HG03558 (cell line): ENCODE measurements around the gene CCDC142.

Experiments used
- ATAC-seq: cut with Tn5 transposase; IDR thresholded peaks from one replicate; pipeline ENCODE4 v1.9.1; 2021; ENCODE audit warnings: moderate number of reproducible peaks; ENCODE audit not compliant: unreplicated experiment; ENCODE audit errors: extremely low read depth

Gene CCDC142

DNA sequence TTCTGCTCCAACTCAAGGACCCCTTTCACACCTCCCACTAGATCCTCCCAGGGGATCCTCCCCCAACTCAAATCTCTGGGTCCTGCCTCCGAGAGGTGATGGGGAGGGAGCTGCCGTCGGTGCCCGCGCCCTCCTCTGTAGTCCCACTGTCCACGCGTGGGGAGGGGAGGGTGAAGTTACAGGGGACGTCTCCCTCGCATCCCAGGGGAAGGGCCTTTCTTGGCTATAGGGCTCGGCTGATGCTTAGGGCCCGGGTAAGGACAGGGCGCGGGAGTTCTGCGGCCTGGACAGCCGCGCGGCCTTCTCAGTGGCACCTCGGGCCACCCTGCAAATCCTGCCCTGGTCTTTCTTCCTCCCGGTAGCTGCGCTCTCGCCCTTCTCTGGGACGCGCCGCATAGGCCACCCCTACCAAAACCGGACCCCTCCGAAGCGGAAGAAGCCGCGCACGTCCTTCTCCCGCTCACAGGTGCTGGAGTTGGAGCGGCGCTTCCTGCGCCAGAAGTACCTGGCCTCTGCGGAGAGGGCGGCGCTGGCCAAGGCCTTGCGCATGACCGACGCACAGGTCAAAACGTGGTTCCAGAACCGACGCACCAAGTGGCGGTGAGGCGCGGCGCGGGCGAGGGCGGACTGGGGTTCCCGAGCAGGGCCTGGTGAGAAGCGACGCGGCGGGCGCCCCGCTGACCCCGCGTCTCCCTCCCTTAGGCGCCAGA, 32.6 kb upstream of the CCDC142 start:
- no peak for ATAC-seq

DNA sequence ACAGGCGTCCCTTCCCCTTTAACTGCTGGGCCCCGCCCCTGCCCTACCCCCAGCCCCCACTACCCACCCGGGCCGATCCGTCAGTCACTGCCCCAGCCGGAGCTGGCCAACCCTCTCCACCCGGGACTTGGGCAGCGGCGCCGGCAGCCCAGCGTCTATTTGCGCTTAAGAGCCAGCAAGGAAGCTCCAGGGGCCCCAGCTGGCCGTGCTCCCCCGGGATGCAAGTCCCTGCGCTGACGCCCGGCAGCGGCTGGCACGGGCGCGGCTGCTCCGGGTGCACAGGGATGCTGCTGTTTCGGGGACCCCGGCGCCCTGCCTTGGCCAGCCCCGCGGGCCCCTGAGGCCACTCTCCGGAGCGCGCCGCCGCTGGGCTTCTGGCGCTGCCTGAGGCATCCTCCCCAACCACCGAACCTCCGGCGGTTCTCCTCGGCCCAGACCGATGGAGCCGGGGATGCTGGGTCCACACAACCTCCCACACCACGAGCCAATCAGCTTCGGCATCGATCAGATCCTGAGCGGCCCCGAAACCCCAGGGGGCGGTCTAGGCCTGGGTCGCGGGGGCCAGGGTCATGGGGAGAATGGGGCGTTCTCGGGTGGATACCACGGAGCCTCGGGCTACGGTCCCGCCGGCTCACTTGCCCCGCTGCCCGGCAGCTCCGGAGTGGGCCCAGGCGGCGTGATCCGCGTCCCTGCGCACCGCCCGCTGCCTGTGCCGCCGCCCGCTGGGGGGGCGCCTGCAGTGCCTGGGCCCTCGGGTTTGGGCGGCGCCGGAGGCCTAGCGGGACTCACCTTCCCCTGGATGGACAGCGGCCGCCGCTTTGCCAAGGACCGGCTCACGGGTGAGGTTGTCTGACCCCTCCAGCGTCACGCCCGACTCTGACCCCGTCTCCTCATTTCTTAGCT, 31.8 kb upstream of the CCDC142 start, which contains the start of gene TLX2:
TSS of gene TLX2 (plus strand) at position 83 of the 903 bp plus-strand sequence. CDS start at position 440, 357 bp downstream.
- no peak for ATAC-seq

DNA sequence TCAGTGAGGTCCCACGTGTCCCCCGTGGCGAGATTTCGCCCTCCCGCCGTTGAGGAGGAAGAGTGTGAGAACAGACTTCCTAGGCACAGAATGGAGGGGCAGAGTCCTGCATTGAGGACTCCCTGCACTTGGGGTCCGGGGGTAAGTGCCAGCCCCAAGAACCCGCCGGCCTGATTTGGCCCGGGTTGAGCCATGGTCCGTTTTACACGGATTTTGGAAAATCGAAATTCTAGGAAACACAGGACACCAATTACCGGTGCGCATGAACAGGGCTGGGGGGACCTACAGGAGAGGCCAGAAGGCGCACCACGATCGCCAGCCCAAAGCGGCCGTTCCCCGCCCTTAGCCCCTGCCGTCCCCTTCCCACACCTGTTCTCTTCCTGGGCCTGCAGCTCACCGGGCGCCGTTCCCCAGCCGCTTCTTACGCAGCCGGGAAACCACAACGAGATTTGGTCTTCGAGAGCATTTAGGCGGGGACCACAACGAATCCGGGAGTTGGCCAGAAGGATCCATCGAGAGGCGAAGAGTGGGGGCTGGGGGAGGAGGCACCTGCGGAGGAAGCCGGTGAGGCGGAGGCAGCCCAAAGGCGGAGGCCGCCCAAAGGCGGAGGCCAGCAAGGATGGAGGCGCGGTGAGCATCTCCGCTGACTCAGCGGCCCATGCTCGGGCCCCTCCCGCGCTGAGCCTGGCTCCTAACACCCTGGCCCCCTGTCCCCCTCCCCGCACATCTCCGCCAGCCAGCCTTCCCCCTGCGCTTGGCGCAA, 31.0 kb upstream of the CCDC142 start:
- no peak for ATAC-seq

DNA sequence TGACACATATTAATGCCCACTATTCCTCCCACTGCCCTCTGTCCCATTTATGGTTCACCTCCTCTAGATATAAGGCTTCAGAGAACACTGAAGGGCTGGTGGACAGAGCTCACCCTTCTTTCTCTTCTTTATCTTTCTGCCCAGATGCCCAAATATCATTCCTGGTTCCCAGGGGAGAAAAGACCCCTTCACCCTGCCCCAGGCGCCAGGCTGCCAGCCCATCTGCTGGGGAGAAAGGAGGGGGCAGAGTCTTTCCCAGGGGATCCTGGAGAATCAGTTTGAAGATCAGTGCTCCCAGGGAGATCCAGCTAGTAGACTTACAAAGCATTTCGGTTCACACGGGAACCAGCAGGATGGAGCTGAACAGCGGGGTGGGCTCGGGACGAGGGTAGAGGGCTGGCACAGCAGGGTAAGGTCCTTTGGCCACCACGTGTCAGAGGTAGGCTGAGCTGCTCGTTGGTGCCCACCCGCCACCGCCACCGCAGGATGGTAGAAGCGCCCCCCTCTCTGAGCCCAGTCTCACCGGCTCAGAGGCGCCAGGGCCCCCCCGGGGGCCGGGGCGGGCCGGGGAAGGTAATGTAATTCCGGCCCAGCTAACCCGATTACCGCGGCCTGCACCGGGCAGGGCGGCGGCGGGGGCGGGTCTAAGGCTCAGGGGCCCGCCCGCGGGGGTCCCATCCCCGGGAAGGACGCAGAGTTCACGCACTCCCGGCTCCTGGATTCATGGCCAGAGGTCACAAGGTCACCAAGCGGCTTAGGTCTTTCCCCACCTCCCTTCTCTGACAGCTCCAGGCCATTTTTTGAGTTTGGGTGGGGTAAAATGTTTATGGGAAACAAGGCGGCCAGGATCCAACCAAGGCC, 30.2 kb upstream of the CCDC142 start:
- ATAC-seq: no peak

DNA sequence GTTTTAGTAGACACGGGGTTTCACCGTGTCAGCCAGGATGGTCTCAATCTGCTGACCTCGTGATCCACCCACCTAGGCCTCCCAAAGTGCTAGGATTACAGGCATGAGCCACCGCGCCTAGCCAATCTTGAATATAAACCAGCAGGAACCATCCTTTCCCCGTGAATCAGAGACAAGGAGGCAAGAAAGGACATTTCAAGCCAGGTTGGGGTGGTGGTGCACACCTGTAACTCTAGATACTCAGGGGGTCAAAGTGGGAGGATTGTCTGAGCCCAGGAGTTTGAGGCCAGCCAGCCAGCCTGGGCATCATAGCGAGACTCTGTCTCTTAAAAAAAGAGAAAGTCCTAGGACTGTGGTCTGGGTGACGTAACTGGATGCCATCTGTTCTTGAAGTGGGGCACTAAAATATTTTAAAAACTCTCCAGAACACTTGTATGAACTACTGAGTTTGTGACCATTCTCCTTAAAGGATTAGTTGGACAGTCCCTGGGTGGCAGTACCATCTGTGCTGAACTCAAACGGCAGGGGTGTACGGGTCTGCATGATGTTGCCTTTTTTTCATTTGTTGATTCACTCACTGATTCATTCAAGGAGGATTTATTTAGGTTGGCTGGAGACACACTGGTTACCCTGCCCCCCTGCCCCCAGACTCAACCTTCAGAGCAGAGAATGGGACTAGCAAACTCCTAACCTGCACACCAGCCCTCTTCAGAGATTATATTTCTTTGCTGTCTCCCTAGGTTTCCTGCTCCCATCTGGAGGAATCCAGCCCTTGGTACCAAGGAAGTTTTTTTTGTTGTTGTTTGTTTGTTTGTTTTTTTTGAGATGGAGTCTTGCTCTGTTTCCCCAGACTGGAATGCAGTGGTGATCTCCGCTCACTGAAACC, 28.5 kb upstream of the CCDC142 start:
- ATAC-seq: no peak

DNA sequence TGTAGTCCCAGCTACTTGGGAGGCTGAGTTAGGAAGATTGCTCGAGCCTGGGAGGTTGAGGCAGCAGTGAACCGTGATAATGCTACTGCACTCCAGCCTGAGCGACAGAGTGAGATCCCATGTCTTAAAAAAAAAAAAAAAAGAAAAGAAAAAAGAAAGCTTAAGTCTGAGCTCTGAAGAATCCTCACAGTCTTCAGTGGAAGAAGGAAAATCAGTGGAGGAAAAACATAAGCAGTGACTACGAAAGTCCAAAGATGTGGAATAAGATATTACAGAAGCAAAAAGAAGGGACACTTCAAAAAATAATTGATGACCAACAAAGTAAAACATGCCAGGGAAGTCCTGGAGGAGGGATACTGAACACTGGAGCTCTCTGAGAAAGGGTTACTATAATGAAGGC, 27.5 kb upstream of the CCDC142 start:
- no peak for ATAC-seq

DNA sequence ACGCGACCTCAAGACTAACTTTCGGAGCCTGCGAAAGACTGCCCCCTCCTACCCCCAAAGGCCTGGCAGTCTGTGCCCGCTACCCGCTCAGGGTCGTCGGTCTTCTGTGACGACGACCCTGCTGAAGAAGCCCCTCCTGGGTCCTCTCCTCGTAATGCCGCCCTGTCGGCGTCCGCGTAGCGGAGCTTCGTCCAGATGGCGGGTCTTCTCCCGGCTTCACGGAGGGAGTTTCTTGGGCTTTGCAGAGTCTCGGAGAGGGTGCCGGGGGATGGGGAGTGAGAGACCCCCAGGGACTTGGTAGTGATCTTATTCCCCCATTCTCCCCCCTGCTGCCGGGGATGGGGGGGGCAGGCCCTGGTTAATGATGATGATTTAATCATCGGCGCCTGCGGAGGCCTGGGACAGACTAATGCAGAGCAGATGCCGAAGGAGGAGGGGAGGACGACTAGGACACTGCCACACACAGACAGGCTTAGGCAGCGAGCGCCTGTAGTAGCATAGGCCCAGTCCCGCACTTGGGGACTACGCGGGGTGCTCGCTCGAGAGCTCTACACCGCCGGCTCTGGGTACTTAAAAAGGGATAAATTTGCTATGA, 25.2 kb upstream of the CCDC142 start:
- ATAC-seq: no peak

DNA sequence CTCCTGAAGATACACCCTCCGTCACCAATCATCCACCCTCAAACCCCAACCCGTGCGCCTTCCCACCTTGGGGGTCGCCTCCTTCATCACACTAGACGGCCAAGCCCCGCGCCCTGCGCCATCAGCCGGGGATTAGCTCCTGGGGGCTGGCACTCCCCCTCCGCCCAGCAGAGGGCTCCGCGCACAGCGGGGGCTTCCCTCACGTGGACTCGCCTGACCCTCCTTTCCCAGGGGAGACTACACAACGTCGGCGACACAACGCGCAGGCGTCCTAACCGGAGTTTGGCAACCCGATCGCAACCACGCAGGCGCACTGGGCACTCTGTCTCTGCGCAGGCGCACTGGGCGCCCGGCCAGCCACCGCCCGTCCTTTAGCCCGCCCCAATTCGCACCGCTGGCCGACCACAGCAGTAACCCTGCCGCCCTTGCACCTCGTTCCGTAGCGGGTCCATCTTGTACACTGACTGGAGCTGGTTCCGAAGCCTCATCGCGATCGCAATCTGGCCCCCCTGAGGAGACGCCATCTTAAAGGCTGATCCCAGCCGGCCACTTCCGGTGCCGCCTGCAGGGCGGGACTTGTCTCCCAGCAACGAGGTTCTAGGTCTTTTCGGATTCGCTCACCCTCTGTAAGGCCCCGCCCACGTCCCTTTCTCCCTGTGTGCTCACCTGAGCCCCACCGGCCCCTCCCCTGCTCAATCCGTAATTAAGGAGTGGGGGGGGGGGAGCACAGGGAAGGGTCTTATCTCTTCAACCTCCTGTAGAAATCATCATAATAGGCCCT, 24.5 kb upstream of the CCDC142 start, which contains the start of gene PCGF1:
TSS of gene PCGF1 (minus strand) at position 551 of the 781 bp plus-strand sequence. CDS start at position 524, 27 bp downstream.
- peak; percentile 90 for ATAC-seq

DNA sequence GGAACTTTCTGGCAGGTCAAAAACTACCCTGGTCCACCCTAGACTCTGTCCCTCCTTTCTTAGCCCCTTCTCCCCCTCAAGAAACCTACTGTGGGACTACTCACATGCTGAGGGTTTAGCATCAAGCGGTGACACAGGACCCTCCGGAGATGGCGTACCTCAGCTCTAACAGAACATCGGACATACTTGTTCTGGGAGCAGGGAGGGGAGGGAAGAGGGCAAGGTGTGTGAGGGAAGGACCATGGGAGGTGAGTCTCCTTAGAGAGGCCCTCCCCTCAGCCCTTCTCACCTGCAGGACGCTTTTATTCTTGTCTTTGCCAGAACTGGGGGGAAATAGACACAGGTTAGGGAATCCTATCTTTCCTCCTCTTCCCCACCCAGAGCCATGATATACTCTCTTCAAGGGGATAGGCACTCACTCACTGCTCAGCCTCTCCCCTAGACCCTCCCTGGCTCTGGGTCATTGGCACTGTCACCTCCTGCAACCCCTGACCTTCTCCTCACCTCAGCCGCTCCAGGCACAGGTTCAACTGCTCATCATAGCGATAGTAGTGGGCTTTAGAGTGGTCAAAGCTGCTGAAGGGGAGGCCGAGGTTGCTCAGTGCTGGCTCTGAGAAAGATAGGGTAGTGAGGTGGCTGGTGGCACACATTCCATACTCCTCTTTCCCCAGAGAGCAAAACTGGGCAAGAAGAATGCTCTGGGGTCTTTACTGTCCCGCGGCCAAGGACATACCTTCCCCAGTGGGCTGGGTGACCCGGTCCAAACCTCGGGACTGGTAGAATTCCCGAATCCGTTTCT, 22.8 kb upstream of the CCDC142 start:
- no peak for ATAC-seq

DNA sequence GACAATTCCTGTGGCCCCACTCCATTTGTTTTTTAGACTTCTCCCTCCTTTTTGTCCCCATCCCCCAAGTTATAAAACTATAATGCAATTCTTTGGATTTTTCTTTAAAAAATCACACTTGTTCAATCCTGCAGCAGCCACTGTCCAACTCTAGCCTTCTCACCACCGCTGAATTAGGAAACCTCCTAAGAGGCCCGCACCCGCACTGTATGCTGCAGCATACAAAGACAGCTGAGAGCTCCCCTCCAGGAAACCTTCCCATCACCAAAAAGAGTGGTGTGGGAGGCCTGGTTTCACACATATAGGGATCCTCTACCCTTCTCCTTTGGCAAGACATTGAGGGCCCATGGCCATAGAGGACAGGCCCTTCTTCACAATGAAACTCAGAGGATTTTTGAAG, 21.8 kb upstream of the CCDC142 start:
- no peak for ATAC-seq

DNA sequence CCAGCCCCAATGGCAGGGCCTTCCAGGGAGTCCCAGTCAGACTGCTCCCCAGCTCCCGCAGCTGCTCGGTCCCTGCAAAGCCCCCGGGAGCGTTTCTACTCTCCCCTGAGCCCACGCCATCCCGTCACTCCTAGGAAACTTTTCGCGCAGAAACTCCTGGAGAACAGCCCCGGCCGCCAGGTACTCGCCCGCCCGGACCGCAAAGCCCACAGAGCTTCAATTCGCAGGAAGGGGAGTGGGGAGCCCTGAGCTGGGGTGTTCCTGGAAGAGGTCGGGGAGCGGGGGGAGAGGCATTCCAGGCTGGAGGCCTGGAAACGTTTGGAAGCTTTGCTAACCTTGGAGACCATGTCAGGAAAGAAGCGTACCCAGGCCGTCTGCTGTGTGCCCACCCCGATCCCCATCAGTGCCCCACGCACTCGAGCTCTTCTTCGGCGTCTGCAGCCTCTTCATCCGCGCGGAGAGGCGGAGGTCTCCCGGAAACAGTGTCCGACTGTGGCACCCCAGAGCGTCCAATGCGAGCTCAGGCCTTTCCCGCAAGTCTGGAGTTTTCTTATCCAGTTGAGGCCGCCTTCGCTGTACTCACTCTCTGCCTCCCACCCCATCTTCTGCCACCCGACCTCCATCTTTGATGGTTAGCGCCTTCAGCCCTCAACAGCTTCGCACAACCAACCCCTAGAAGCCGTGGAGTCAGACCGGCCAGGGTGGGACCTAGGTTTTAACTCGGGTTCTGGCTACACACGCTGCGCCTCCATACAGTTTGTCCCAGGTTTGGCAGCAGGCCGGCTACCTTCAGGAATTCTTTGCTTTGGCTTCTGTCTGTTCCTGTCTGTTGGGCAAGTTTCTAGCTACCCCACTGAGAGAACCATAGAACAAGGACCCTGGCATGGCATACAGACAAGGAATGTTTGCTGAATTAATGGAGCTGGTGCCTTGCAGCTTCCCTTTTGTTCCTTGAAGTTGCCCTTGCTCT, 21.0 kb upstream of the CCDC142 start:
- no peak for ATAC-seq

DNA sequence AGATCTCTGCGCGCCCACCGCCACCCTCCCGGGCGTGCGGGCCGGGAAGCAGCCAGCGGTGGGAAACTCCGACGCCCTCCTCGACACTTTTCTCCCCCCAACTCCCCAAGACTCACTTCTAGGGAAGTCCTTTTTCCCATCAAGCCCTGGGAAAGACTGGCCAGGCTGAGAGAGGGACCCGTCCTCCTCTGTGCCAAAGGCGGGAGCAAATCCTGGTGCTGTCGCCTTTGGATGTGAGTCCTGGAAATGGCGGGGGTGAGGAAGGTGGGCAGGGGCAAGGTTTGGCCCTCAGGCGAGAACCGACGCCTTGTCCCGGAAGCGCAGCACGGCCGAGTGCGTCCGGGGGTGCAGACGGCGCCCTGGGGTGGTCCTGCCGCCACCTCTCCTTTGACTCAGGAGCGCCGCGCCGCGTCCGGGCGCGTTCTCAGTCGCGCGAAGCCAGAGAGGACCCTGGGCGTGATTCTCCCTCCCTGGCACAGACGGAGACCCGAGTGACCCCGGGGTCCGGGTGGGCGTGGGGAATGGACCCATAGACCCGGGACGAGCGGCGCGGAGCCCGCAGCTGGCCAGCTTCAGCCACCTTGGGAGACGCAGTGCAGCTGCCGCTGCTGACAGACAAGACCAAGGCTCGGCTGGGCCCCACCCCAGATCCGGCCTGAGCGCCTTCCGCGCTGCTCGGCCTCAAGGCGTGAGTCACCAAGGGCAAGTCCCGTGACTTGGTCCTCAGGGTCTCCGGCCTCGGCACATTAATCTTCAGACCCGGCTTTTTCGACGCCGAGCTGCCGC, 20.1 kb upstream of the CCDC142 start:
- ATAC-seq: no peak

DNA sequence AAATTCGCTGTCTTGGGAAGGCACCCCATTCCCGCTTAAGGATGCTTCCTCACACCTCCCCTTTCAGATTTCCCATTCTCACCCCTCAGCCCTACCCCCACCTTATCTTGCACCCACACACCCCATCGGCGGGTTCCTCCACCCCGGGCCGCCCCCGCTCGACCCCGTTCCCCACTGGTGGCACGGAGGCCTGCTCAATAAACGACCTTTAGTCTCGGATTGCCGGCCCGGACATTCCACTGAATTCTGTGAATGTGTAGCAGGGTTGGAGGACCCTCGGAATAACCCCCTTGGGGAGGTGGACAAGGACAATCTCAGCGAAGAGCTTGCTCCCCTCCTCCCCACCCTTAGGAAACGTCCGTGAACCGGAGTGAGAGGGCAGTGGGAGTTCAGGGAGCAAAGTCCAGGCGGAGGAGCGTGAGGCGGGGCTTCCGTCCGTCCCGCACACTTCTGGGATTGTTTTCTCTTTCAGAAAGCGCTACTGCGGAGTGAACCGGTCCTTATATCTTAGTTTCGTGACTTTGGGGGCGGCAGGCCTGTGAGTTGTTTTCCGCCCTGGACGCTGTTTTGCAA, 19.4 kb upstream of the CCDC142 start:
- no peak for ATAC-seq

DNA sequence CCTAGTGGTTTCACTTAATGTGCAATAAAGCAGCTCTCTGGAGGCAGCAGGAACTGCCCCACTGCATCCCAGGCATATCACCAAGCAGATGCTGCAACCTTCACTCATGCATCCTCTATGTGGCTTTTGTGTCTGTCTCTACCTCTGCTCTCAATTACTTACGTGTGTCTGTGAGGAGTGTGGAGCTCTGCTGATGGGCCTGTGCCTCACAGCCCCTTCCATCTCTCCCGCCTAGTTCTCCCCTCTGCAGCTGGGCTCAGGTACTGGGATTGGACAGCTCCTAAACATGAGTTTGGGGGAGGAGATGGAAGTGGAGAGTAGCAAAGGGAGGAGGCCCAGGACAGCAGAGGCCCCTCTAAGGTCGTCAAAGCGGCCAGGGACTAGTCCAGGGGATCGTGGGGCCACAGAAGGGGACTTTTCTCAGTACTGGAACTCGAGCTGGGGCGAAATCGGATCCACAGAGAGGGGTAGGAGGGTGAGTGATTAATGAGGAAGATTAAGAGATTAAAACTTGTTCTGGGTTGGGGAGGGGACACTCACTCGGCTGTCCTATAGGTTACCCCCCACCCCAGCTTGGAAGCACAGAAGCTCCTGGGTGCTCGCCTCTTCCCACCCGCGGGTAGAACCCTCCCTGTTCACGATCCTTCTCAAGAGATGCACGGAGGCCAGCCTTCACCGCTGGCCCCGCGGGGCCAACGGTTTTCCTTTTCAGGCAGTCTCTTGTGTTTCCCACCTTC, 18.7 kb upstream of the CCDC142 start:
- no peak for ATAC-seq
